Cardiac muscle cell (in vitro differentiated cells and primary cell): ENCODE data around the gene TOP2A. TPM values are rescaled to one million over a fixed set of nuclear protein-coding genes. Genes with fewer than 3 reads are reported as not detected.

ENCODE experiments used
- DNase-seq, 2 donors: peaks; one replicate each; pipeline versions ENCODE4 v3.0.0 to v3.0.0-alpha.2; 2010 to 2017; ENCODE audit warnings: low read depth in 1 of 2, low spot score in 1 of 2
- H3K27ac ChIP-seq: fragments of 200-600 bp; sonication (generic); 2 replicates; pipeline ENCODE4 v1.5.1; 2016
- H3K27me3 ChIP-seq: fragments of 200-600 bp; sonication (generic); 2 replicates; pipeline ENCODE4 v1.6.0; 2016; ENCODE audit warnings: control low read depth
- H3K36me3 ChIP-seq: fragments of 200-600 bp; sonication (generic); 2 replicates; pipeline ENCODE4 v1.5.1; 2016; ENCODE audit warnings: control low read depth
- H3K4me1 ChIP-seq: fragments of 200-600 bp; sonication (generic); 2 replicates; pipeline ENCODE4 v1.8.1; 2017; ENCODE audit warnings: low read depth, mild to moderate bottlenecking, mixed run types
- H3K4me3 ChIP-seq: fragments of 200-600 bp; sonication (generic); 2 replicates; pipeline ENCODE4 v1.5.1; 2016; ENCODE audit warnings: mild to moderate bottlenecking
- H3K9me3 ChIP-seq: fragments of 200-600 bp; sonication (generic); 2 replicates; pipeline ENCODE4 v1.5.1; 2017; ENCODE audit warnings: low read depth, mild to moderate bottlenecking, control low read depth
- CTCF ChIP-seq: IDR thresholded peaks from 2 replicates; pipeline ENCODE4 v1.5.1; 2012; ENCODE audit warnings: low read depth, mild to moderate bottlenecking, low read length
- polyA plus RNA-seq: library from polyadenylated mRNA; unstranded; fragments of >200 nt; fragmentation: Nextera tagmentation; extraction: Ambion mirVana; gene quantifications from 2 replicates; pipeline ENCODE4 v1.2.1, GENCODE V29; 2016
- total RNA-seq: library from RNA; depleted of rRNA; stranded (reverse); fragments of >200 nt; gene quantifications from 2 replicates; pipeline ENCODE4 v1.2.3, GENCODE V29; 2016

TOP2A gene
- total and polyA plus RNA-seq, 2 experiments from 2014 or later = 21.7 to 127 TPM

- Histone ChIP-seq H3K36me3 (no peaks in the 10 kb centered on the region), H3K4me3 (no peak overlapping the region), H3K9me3 (no peaks in the 10 kb centered on the region), H3K27me3 (no peaks in the 10 kb centered on the region), H3K4me1 (no peaks in the 10 kb centered on the region), H3K27ac (no peak overlapping the region)
- no peak for DNase-seq
- no peak for TF ChIP-seq CTCF
Measured at GRCh38 chr17:40430272-40431230, 12.9 kb upstream of the TOP2A start.

DNA sequence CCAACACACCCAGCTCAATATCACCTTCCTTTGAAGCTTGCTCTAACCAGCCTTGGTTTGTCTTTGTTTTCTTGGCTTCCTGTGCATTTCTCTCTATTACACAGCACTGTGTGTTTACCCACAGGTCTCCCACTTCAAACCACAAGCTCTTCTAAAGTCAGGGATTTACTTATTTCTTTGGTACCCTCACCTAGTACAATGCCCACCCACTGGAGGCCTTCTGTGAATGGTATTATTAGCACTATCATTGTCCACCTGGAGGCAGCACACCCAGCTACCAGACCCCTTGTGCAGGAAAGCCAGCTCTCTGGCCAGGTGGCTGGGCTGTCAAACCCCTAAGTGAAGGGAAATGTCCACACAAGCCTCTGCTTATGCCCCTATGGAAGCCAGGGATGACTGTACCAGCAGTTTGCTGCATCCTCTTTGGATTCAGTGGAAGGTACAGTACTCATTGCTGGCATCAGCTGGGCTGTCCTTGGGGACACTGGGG lies 9.4 kb upstream of the TOP2A start:
- Histone ChIP-seq H3K4me3 (no peak overlapping the region), H3K4me1 (no peaks in the 10 kb centered on the region), H3K27me3 (no peaks in the 10 kb centered on the region), H3K27ac (no peak overlapping the region), H3K9me3 (no peaks in the 10 kb centered on the region), H3K36me3 (no peaks in the 10 kb centered on the region)
- no peak for DNase-seq
- TF ChIP-seq CTCF = no peak

DNA sequence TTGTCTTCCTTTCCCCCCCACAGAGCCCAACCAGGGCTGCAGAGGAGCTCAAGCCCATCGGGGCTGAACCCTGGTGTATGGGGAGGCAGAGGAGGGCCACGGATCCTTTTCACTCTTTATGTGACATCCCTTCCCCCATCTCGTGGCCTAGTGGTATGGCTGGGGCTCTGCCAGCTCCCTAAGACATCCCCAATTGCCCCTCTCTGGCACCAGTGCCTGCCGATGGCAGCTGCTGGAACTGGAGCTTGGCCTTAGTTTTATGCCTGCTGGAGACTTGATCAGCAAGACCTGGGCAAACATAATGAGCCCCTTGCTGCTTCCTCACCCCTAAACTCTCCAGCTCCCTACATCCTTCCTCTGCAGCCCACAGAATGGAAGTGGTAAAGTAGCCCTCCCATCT lies 8.0 kb upstream of the TOP2A start:
- no peak for TF ChIP-seq CTCF
- Histone ChIP-seq H3K9me3 (no peaks in the 10 kb centered on the region), H3K36me3 (no peaks in the 10 kb centered on the region), H3K4me1 (no peaks in the 10 kb centered on the region), H3K4me3 (no peak overlapping the region), H3K27ac (no peak overlapping the region), H3K27me3 (no peaks in the 10 kb centered on the region)
- DNase-seq = no peak

DNA sequence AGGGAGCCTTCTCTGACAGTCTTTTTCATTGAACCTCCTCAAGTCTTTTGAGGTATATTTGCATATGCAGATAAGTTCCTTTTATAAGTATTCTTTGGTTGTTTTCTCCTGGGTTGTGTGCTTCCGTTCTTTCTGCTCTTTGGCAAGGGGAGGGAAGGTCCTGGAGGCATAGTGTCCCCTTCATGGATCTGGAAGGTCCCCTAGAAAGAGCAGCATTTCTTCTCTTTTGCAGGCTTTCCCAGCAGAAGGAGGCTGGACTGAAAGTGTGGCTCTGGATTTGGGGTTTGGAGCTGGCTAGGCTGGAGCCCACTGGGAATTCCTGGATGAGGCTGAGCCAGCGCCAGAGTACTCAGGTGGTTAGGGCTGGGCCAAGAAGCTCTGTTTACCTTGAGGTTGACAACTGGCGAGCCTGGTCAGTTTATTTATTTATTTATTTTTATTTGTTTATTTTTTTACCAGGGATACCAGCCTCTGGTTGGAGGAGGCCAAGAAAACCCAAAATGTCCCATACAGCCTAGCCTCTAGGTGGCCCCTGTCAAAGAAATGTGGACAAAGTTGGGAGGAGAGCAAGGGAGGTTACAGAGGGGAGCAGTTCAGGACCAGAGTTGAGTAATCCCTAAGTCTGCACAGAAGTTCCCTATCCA lies 5.4 kb upstream of the TOP2A start:
- DNase-seq = no peak
- no peak overlapping the region for H3K27ac ChIP-seq
- no peaks in the 10 kb centered on the region for H3K4me1 ChIP-seq
- no peaks in the 10 kb centered on the region for H3K36me3 ChIP-seq
- TF ChIP-seq CTCF = no peak
- no peak overlapping the region for H3K4me3 ChIP-seq
- no peaks in the 10 kb centered on the region for H3K9me3 ChIP-seq
- H3K27me3 ChIP-seq = no peaks in the 10 kb centered on the region

DNA sequence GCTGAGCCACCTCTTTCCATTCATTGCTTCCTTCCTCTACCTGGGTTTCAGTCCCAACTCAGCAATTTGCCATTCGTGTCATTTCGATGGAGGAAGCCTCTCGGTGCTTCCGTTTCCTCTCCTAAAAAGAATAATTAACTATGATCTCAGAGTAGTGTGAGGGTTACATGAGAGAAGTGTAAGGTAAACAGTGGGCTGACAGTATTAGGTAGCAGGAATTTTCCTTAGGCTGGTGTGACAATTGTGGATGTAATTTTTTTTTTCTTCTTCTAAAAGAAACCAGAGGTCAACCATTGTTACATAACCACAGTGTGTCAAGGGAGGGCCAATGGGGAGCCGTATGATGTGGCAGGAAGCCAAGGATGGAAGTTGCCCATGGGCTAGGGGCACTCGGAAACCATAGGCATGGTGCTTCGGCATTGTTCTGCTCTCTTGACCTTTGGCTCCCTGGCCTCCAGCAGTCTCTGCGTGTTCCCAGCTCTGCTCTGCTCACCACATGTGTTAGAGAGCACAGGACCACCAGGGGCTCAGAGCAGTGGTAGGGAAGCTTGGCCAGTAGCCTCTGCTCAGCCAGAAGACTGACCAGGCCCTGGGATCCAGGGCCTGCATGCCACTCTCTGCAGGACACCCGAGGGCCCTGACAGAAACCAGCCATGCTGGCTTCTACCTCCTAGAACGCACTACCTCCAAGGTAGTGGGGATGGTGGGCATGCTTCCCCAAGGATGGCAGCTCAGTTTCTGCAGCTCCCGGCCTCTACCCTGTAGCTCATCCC lies 2.0 kb upstream of the TOP2A start:
- Histone ChIP-seq H3K9me3 (no peaks in the 10 kb centered on the region), H3K27ac (no peak overlapping the region), H3K27me3 (no peaks in the 10 kb centered on the region), H3K36me3 (no peaks in the 10 kb centered on the region), H3K4me1 (no peaks in the 10 kb centered on the region), H3K4me3 (no peak overlapping the region)
- DNase-seq = no peak
- no peak for TF ChIP-seq CTCF
